SU-DHL-6 (cell line): ENCODE data around the gene EFS.

Source experiments
- H2AFZ ChIP-seq: fragments of 200-600 bp; sonication (generic); 2 replicates; pipeline ENCODE4 v1.6.1; 2014; ENCODE audit warnings: low read depth, mild to moderate bottlenecking, moderate library complexity, mixed read lengths, antibody characterized with exemption, low read length; ENCODE audit not compliant: severe bottlenecking
- H3F3A ChIP-seq: fragments of 200-600 bp; shearing (Covaris generic); 2 replicates; pipeline ENCODE4 v1.6.0; 2016; ENCODE audit warnings: antibody characterized with exemption, mild to moderate bottlenecking; ENCODE audit not compliant: insufficient read depth
- H3K27ac ChIP-seq: fragments of 200-600 bp; sonication (generic); 2 replicates; pipeline ENCODE4 v1.5.1; 2016; ENCODE audit warnings: low read depth, mild to moderate bottlenecking, low read length, moderate library complexity, mixed read lengths
- H3K27me3 ChIP-seq: fragments of 200-600 bp; sonication (generic), shearing (Covaris generic); 2 replicates; pipeline ENCODE4 v1.6.0; 2014; ENCODE audit warnings: mild to moderate bottlenecking, low read length
- H3K36me3 ChIP-seq: fragments of 200-600 bp; sonication (generic); 2 replicates; pipeline ENCODE4 v1.6.1; 2014; ENCODE audit warnings: mild to moderate bottlenecking, low read length, mixed read lengths
- H3K4me2 ChIP-seq: fragments of 300-600, 200-600 bp; shearing (Covaris generic), sonication (generic); 2 replicates; pipeline ENCODE4 v1.6.0; 2014; ENCODE audit warnings: low read length, low read depth, mild to moderate bottlenecking; ENCODE audit not compliant: poor library complexity, severe bottlenecking
- H3K4me3 ChIP-seq: fragments of 200-600 bp; sonication (generic); 2 replicates; pipeline ENCODE4 v1.5.1; 2014; ENCODE audit warnings: antibody characterized with exemption, low read length, mild to moderate bottlenecking, mixed read lengths; ENCODE audit not compliant: insufficient read depth, poor library complexity, severe bottlenecking
- H3K79me2 ChIP-seq: fragments of 200-600 bp; sonication (generic); 2 replicates; pipeline ENCODE4 v1.6.1; 2014; ENCODE audit warnings: mild to moderate bottlenecking, low read length, moderate library complexity; ENCODE audit not compliant: insufficient read depth
- H3K9ac ChIP-seq: fragments of 200-600 bp; sonication (generic); 2 replicates; pipeline ENCODE4 v1.7.0; 2014; ENCODE audit warnings: mild to moderate bottlenecking, low read length
- H3K9me2 ChIP-seq: fragments of 200-600 bp; sonication (generic); replicated peaks from 2 replicates; pipeline ENCODE4 v1.6.1; 2014; ENCODE audit warnings: low read length; ENCODE audit not compliant: insufficient read depth
- H3K9me3 ChIP-seq: fragments of 200-600 bp; sonication (generic); 2 replicates; pipeline ENCODE4 v1.6.1; 2014; ENCODE audit warnings: low read length, mixed read lengths; ENCODE audit not compliant: insufficient read depth
- H4K20me1 ChIP-seq: fragments of 200-600 bp; sonication (generic); 2 replicates; pipeline ENCODE4 v1.6.1; 2014; ENCODE audit warnings: low read depth, mild to moderate bottlenecking, antibody characterized with exemption, low read length, moderate library complexity, mixed read lengths
- EZH2phosphoT487 ChIP-seq: fragments of 200-600 bp; sonication (generic), shearing (Covaris generic); conservative IDR thresholded peaks from 2 replicates; pipeline ENCODE4 v1.6.1; 2018; ENCODE audit warnings: mild to moderate bottlenecking, antibody characterized with exemption, low read length, moderate library complexity, mixed read lengths
- TF ChIP-seq, protein P1 (sequence below): fragments of 200-600 bp; sonication (generic); IDR thresholded peaks from one replicate; pipeline ENCODE4 v1.5.1; 2017; ENCODE audit warnings: antibody characterized with exemption, mild to moderate bottlenecking, low read length, moderate library complexity; ENCODE audit not compliant: insufficient read depth, poor library complexity, severe bottlenecking

Gene EFS

DNA sequence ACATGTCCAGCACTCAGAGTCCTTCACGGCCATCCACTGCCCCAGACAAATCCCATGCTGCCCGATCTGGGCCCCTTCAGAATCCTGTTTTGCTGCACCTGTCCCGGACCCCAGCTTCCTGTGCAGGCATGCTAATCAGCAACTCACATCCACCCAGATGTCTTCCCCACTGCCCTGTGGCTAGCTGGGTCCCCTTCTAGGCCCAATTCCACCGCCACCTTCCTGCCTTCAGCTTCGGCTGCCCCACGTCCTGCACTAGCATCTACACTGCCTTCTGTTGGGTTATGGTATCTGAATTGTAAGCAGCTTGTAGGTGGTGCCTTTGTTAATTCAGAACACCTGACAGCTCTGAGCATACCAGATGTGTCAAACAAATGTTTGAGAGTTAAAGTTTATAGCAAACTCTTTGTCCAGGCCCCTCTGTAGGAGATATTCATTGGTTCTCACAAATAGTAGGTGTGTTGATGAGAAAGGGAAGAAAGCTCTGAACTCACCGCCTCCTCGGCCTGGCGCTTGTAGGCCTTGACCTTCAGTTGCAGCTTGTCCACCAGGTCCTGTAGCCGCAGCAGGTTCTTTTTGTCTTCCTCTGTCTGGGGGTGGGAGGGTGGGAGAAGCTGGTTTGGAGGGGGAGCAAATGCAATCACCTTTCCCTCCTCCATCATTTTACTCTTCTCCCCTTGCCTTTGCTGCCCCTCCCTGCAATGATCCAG is 17.9 kb upstream of the EFS start:
- Histone ChIP-seq H3K36me3 (no peaks in the 10 kb centered on the region), H3K27ac (no peak overlapping the region), H3K27me3 (no peaks in the 10 kb centered on the region), H3K4me2 (no peak overlapping the region), H3K9me3 (no peaks in the 10 kb centered on the region), H2AFZ (no peak overlapping the region), H3K9ac (no peak overlapping the region), H3K9me2 (no peaks in the 10 kb centered on the region), H4K20me1 (no peaks in the 10 kb centered on the region), H3F3A (no peaks in the 10 kb centered on the region), H3K79me2 (no peaks in the 10 kb centered on the region), H3K4me3 (no peak overlapping the region)
- TF ChIP-seq, protein P1, sequence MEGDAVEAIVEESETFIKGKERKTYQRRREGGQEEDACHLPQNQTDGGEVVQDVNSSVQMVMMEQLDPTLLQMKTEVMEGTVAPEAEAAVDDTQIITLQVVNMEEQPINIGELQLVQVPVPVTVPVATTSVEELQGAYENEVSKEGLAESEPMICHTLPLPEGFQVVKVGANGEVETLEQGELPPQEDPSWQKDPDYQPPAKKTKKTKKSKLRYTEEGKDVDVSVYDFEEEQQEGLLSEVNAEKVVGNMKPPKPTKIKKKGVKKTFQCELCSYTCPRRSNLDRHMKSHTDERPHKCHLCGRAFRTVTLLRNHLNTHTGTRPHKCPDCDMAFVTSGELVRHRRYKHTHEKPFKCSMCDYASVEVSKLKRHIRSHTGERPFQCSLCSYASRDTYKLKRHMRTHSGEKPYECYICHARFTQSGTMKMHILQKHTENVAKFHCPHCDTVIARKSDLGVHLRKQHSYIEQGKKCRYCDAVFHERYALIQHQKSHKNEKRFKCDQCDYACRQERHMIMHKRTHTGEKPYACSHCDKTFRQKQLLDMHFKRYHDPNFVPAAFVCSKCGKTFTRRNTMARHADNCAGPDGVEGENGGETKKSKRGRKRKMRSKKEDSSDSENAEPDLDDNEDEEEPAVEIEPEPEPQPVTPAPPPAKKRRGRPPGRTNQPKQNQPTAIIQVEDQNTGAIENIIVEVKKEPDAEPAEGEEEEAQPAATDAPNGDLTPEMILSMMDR = no peak
- TF ChIP-seq EZH2phosphoT487 = no peak

DNA sequence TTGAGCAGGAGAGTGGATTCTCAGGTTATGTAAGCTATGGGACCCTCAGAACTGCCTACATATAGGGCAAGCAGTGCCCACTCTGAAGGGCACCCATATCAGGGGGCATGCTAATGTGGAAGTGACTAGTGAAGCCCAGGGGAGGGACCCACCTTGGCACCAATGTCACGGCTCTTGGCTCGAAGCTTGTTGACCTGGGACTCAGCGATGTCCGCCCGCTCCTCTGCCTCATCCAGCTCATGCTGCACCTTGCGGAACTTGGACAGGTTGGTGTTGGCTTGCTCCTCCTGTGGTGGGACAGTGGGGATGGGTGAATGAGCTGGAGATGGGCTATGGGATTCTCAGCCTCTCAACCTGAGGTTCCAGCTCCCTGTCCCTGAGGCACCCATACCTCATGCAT is 17.3 kb upstream of the EFS start:
- Histone ChIP-seq H4K20me1 (no peaks in the 10 kb centered on the region), H3K4me3 (no peak overlapping the region), H3K9ac (no peak overlapping the region), H3K4me2 (no peak overlapping the region), H3F3A (no peaks in the 10 kb centered on the region), H3K36me3 (no peaks in the 10 kb centered on the region), H3K27ac (no peak overlapping the region), H3K79me2 (no peaks in the 10 kb centered on the region), H2AFZ (no peak overlapping the region), H3K9me2 (no peaks in the 10 kb centered on the region), H3K9me3 (no peaks in the 10 kb centered on the region), H3K27me3 (no peaks in the 10 kb centered on the region)
- TF ChIP-seq EZH2phosphoT487 = no peak
- TF ChIP-seq, protein P1 = no peak

DNA sequence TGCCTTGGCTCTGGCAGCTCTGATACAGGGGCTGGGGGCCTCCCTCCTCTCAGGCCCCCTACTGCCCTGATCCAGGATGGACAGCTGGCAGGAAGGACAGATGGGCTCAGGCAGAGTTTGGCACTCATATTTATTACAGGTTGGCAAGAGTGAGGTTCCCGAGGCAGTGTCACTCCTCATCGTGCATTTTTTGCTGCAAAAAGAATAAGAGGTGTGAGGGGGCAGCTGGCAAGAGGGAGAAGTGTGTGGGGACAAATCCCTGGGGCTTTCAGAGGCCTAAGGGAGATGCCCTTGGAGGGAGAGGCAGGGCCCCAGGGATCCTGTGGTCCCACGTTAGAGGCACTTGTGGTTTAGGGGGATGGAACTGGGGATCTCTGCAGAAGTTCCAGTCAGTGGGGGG is 16.9 kb upstream of the EFS start:
- Histone ChIP-seq H3K4me2 (no peak overlapping the region), H3K36me3 (no peaks in the 10 kb centered on the region), H3K27me3 (no peaks in the 10 kb centered on the region), H3F3A (no peaks in the 10 kb centered on the region), H4K20me1 (no peaks in the 10 kb centered on the region), H2AFZ (no peak overlapping the region), H3K4me3 (no peak overlapping the region), H3K9ac (no peak overlapping the region), H3K9me2 (no peaks in the 10 kb centered on the region), H3K79me2 (no peaks in the 10 kb centered on the region), H3K9me3 (no peaks in the 10 kb centered on the region), H3K27ac (no peak overlapping the region)
- TF ChIP-seq EZH2phosphoT487 = no peak
- TF ChIP-seq, protein P1 = no peak
